ENCODE results near the gene SMG9. TPM values are rescaled to one million over a fixed set of nuclear protein-coding genes. Genes with fewer than 3 reads are reported as not detected.

Gene SMG9
- total and polyA plus RNA-seq, 4 donors: 14.9 to 50.6 (median 30.2) TPM

- no peaks in the 10 kb centered on the region for H3K36me3 ChIP-seq (ENCODE audit: control insufficient read depth in 1 of 2, insufficient read depth in 2 of 2, low read length in 1 of 2)
- no peak overlapping the region for H3K4me3 ChIP-seq (ENCODE audit: low read length in 2 of 2)
- intact Hi-C loops (cut with DNase I): no loop called here
- ATAC-seq (ENCODE audit: low FRiP score) (no peak), DNase-seq (no peak)
- H3K27me3 ChIP-seq (ENCODE audit: control insufficient read depth in 1 of 2, insufficient read depth in 2 of 2, low read length in 1 of 2): no peaks in the 10 kb centered on the region
- 49 to 50% methylated on average over 15 of the region's 15 CpGs for WGBS, 2 donors
- H3K27ac ChIP-seq (ENCODE audit: low read depth in 1 of 2, low read length in 2 of 2): no peak overlapping the region
- no peaks in the 10 kb centered on the region for H3K4me1 ChIP-seq (ENCODE audit: control insufficient read depth in 1 of 2, insufficient read depth in 2 of 2, low read length in 2 of 2)
- H3K9me3 ChIP-seq (ENCODE audit: control insufficient read depth, low read length): no peaks in the 10 kb centered on the region
Observed at GRCh38 chr19:43726736-43727592, 27.8 kb downstream of the SMG9 start.

- H3K27me3 ChIP-seq (ENCODE audit: control insufficient read depth in 1 of 2, insufficient read depth in 2 of 2, low read length in 1 of 2): no peaks in the 10 kb centered on the region
- H3K27ac ChIP-seq (ENCODE audit: low read depth in 1 of 2, low read length in 2 of 2): no peak overlapping the region
- no peak for DNase-seq
- intact Hi-C loops (cut with DNase I): no loop called here
- no peaks in the 10 kb centered on the region for H3K9me3 ChIP-seq (ENCODE audit: control insufficient read depth, low read length)
- no peak overlapping the region for H3K4me3 ChIP-seq (ENCODE audit: low read length in 2 of 2)
- no peaks in the 10 kb centered on the region for H3K36me3 ChIP-seq (ENCODE audit: control insufficient read depth in 1 of 2, insufficient read depth in 2 of 2, low read length in 1 of 2)
- H3K4me1 ChIP-seq (ENCODE audit: control insufficient read depth in 1 of 2, insufficient read depth in 2 of 2, low read length in 2 of 2): no peaks in the 10 kb centered on the region
- WGBS, 2 donors: 53 to 54% methylated on average over 7 of the region's 7 CpGs
- ATAC-seq (ENCODE audit: low FRiP score): no peak
Observed at GRCh38 chr19:43725468-43725867, 29.3 kb downstream of the SMG9 start.

GRCh38 chr19:43724896-43725295, 29.9 kb downstream of the SMG9 start:
- H3K27me3 ChIP-seq (ENCODE audit: control insufficient read depth in 1 of 2, insufficient read depth in 2 of 2, low read length in 1 of 2): no peaks in the 10 kb centered on the region
- intact Hi-C loops (cut with DNase I): no loop called here
- no peak for ATAC-seq (ENCODE audit: low FRiP score)
- DNase-seq: no peak
- H3K4me3 ChIP-seq (ENCODE audit: low read length in 2 of 2): no peak overlapping the region
- no peaks in the 10 kb centered on the region for H3K9me3 ChIP-seq (ENCODE audit: control insufficient read depth, low read length)
- H3K4me1 ChIP-seq (ENCODE audit: control insufficient read depth in 1 of 2, insufficient read depth in 2 of 2, low read length in 2 of 2): no peaks in the 10 kb centered on the region
- 75 to 78% methylated on average over 8 of the region's 8 CpGs for WGBS, 2 donors
- no peaks in the 10 kb centered on the region for H3K36me3 ChIP-seq (ENCODE audit: control insufficient read depth in 1 of 2, insufficient read depth in 2 of 2, low read length in 1 of 2)
- H3K27ac ChIP-seq (ENCODE audit: low read depth in 1 of 2, low read length in 2 of 2): no peak overlapping the region

- Histone ChIP-seq H3K36me3 (ENCODE audit: control insufficient read depth in 1 of 2, insufficient read depth in 2 of 2, low read length in 1 of 2) (no peaks in the 10 kb centered on the region), H3K9me3 (ENCODE audit: control insufficient read depth, low read length) (no peaks in the 10 kb centered on the region), H3K4me3 (ENCODE audit: low read length in 2 of 2) (no peak overlapping the region), H3K27ac (ENCODE audit: low read depth in 1 of 2, low read length in 2 of 2) (no peak overlapping the region), H3K27me3 (ENCODE audit: control insufficient read depth in 1 of 2, insufficient read depth in 2 of 2, low read length in 1 of 2) (no peaks in the 10 kb centered on the region), H3K4me1 (ENCODE audit: control insufficient read depth in 1 of 2, insufficient read depth in 2 of 2, low read length in 2 of 2) (no peaks in the 10 kb centered on the region)
- intact Hi-C loops (cut with DNase I): no loop called here
- no peak for DNase-seq
- 60 to 72% methylated on average over 8 of the region's 8 CpGs for WGBS, 2 donors
- ATAC-seq (ENCODE audit: low FRiP score): no peak
Observed at GRCh38 chr19:43723588-43723987, 31.2 kb downstream of the SMG9 start.

- WGBS, 2 donors: 79 to 81% methylated on average over 5 of the region's 5 CpGs
- intact Hi-C loops (cut with DNase I): no loop called here
- Histone ChIP-seq H3K9me3 (ENCODE audit: control insufficient read depth, low read length) (no peaks in the 10 kb centered on the region), H3K36me3 (ENCODE audit: control insufficient read depth in 1 of 2, insufficient read depth in 2 of 2, low read length in 1 of 2) (no peaks in the 10 kb centered on the region), H3K27me3 (ENCODE audit: control insufficient read depth in 1 of 2, insufficient read depth in 2 of 2, low read length in 1 of 2) (no peaks in the 10 kb centered on the region), H3K27ac (ENCODE audit: low read depth in 1 of 2, low read length in 2 of 2) (no peak overlapping the region), H3K4me3 (ENCODE audit: low read length in 2 of 2) (no peak overlapping the region), H3K4me1 (ENCODE audit: control insufficient read depth in 1 of 2, insufficient read depth in 2 of 2, low read length in 2 of 2) (no peaks in the 10 kb centered on the region)
- ATAC-seq (ENCODE audit: low FRiP score) (no peak), DNase-seq (no peak)
Observed at GRCh38 chr19:43721469-43722048, 33.2 kb downstream of the SMG9 start.

GRCh38 chr19:43720936-43721335, 33.8 kb downstream of the SMG9 start:
- 80 to 81% methylated on average over 10 of the region's 10 CpGs for WGBS, 2 donors
- intact Hi-C loops (cut with DNase I): no loop called here
- no peaks in the 10 kb centered on the region for H3K36me3 ChIP-seq (ENCODE audit: control insufficient read depth in 1 of 2, insufficient read depth in 2 of 2, low read length in 1 of 2)
- no peaks in the 10 kb centered on the region for H3K9me3 ChIP-seq (ENCODE audit: control insufficient read depth, low read length)
- no peak for DNase-seq
- H3K27me3 ChIP-seq (ENCODE audit: control insufficient read depth in 1 of 2, insufficient read depth in 2 of 2, low read length in 1 of 2): no peaks in the 10 kb centered on the region
- no peak for ATAC-seq (ENCODE audit: low FRiP score)
- no peak overlapping the region for H3K27ac ChIP-seq (ENCODE audit: low read depth in 1 of 2, low read length in 2 of 2)
- no peak overlapping the region for H3K4me3 ChIP-seq (ENCODE audit: low read length in 2 of 2)
- H3K4me1 ChIP-seq (ENCODE audit: control insufficient read depth in 1 of 2, insufficient read depth in 2 of 2, low read length in 2 of 2): no peaks in the 10 kb centered on the region

- ATAC-seq (ENCODE audit: low FRiP score) (no peak), DNase-seq (no peak)
- Histone ChIP-seq H3K36me3 (ENCODE audit: control insufficient read depth in 1 of 2, insufficient read depth in 2 of 2, low read length in 1 of 2) (no peaks in the 10 kb centered on the region), H3K27me3 (ENCODE audit: control insufficient read depth in 1 of 2, insufficient read depth in 2 of 2, low read length in 1 of 2) (no peaks in the 10 kb centered on the region), H3K9me3 (ENCODE audit: control insufficient read depth, low read length) (no peaks in the 10 kb centered on the region), H3K4me3 (ENCODE audit: low read length in 2 of 2) (no peak overlapping the region), H3K4me1 (ENCODE audit: control insufficient read depth in 1 of 2, insufficient read depth in 2 of 2, low read length in 2 of 2) (no peaks in the 10 kb centered on the region), H3K27ac (ENCODE audit: low read depth in 1 of 2, low read length in 2 of 2) (no peak overlapping the region)
- WGBS, 2 donors: 45 to 57% methylated on average over 5 of the region's 5 CpGs
- intact Hi-C loops (cut with DNase I): no loop called here
Observed at GRCh38 chr19:43719918-43720317, 34.8 kb downstream of the SMG9 start.

- DNase-seq: no peak
- intact Hi-C loops (cut with DNase I): no loop called here
Observed at GRCh38 chr19:43719378-43719868, 35.3 kb downstream of the SMG9 start.

More at GRCh38 chr19:43719378-43719868, 35.3 kb downstream of the SMG9 start:
- ATAC-seq (ENCODE audit: low FRiP score): no peak
- Histone ChIP-seq H3K4me1 (ENCODE audit: control insufficient read depth in 1 of 2, insufficient read depth in 2 of 2, low read length in 2 of 2) (no peaks in the 10 kb centered on the region), H3K36me3 (ENCODE audit: control insufficient read depth in 1 of 2, insufficient read depth in 2 of 2, low read length in 1 of 2) (no peaks in the 10 kb centered on the region), H3K9me3 (ENCODE audit: control insufficient read depth, low read length) (no peaks in the 10 kb centered on the region), H3K27me3 (ENCODE audit: control insufficient read depth in 1 of 2, insufficient read depth in 2 of 2, low read length in 1 of 2) (no peaks in the 10 kb centered on the region), H3K4me3 (ENCODE audit: low read length in 2 of 2) (no peak overlapping the region), H3K27ac (ENCODE audit: low read depth in 1 of 2, low read length in 2 of 2) (no peak overlapping the region)
- 91 to 92% methylated on average over 37 of the region's 37 CpGs for WGBS, 2 donors

All from aorta (tissue), 5 donors.